IPS-15b (cell line): ENCODE data around the gene LAMB2.
A peak's percentile ranks its signal among the peaks of the same experiment; 100 is the strongest.

Experiments
- H3K27me3 ChIP-seq: one replicate; pipeline ENCODE4 v1.6.1; 2013; ENCODE audit warnings: low read length; ENCODE audit not compliant: control insufficient read depth, insufficient read depth
- H3K36me3 ChIP-seq: one replicate; pipeline ENCODE4 v1.6.1; 2013; ENCODE audit warnings: low read length; ENCODE audit not compliant: control insufficient read depth, insufficient read depth
- H3K4me1 ChIP-seq: one replicate; pipeline ENCODE4 v1.6.1; 2013; ENCODE audit warnings: mild to moderate bottlenecking, low read length; ENCODE audit not compliant: control insufficient read depth, insufficient read depth
- H3K4me3 ChIP-seq: one replicate; pipeline ENCODE4 v1.5.1; 2013; ENCODE audit warnings: low read depth, low read length
- H3K9ac ChIP-seq: one replicate; pipeline ENCODE4 v1.6.1; 2013; ENCODE audit warnings: low read depth, mild to moderate bottlenecking, low read length
- H3K9me3 ChIP-seq: one replicate; pipeline ENCODE4 v1.6.1; 2013; ENCODE audit warnings: mild to moderate bottlenecking, low read length; ENCODE audit not compliant: control insufficient read depth, insufficient read depth

LAMB2 gene

GRCh38 chr3:49092938-49093852 is 39.7 kb downstream of the LAMB2 start:
- H3K9me3 ChIP-seq = no peaks in the 10 kb centered on the region
- peak overlapping the region; percentile 82 for H3K9ac ChIP-seq
- peaks cover 5% of the 10 kb centered on the region for H3K4me1 ChIP-seq
- H3K27me3 ChIP-seq = no peaks in the 10 kb centered on the region
- H3K4me3 ChIP-seq = peak overlapping the region; percentile 82
- peaks cover 5% of the 10 kb centered on the region for H3K36me3 ChIP-seq

DNA sequence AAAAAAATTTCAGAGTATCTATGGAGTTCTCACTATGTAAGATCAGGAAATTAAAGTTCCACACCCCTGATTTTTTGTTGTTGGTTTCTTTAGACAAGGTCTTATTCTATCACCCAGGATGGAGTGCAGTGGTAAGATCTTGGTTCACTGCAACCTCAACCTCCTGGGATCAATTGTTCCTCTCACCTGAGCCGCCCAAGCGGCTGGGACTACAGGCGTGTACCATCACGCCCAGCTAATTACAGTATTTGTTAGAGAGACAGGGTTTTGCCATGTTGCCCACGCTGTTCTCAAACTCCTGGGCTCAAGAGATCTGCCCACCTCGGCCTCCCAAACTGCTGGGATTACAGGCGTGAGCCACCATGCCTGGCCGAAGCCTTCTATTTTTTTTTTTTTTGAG is 51.4 kb downstream of the LAMB2 start:
- Histone ChIP-seq H3K36me3 (no peaks in the 10 kb centered on the region), H3K27me3 (no peaks in the 10 kb centered on the region), H3K4me1 (no peaks in the 10 kb centered on the region), H3K4me3 (no peak overlapping the region), H3K9me3 (no peaks in the 10 kb centered on the region), H3K9ac (no peak overlapping the region)

- no peaks in the 10 kb centered on the region for H3K27me3 ChIP-seq
- no peak overlapping the region for H3K9ac ChIP-seq
- H3K36me3 ChIP-seq = peaks cover 12% of the 10 kb centered on the region
- H3K9me3 ChIP-seq = no peaks in the 10 kb centered on the region
- no peak overlapping the region for H3K4me3 ChIP-seq
- H3K4me1 ChIP-seq = no peaks in the 10 kb centered on the region
These were observed 53.6 kb downstream of the LAMB2 start for GRCh38 chr3:49079270-49079669.

DNA sequence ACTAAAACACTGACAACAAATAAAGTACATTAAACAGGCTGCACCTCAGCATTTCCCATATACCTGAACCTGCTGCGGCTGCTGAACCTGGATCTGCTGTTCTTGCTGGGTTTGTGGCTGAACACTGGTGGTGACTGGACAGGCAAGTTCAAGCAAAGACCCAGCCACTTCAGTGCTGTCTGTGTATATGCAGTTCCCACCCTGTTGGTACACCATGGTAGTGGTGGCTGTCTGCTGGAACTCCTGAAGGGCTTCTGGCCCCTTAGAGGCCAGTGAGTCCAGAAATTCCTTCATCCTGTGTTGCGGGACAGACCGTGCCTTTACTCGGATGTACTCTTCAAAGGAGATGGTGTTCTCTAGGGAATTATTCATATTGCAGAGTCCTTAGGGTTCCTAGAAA is 56.2 kb downstream of the LAMB2 start:
- Histone ChIP-seq H3K36me3 (peaks cover 22% of the 10 kb centered on the region), H3K9me3 (no peaks in the 10 kb centered on the region), H3K4me3 (no peak overlapping the region)

DNA sequence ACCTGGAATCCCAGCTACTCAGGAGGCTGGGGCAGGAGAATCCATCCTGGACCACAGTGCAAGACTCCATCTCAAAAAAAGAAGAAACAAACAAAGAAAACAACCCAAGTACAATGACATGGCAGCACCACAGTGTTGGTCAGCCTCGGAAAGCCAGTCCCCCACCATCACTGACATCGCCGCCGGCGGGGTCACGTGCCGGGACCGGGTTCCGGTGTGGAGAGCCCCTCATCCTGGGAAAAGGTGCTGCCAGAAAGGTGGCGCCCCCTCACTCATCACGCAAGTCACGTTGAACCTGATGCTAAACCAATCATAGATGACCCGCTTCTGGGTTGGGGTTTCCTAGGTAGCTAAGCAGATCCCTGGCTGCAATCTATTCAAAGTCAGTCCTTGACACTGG is 56.7 kb downstream of the LAMB2 start:
- Histone ChIP-seq H3K27me3 (no peaks in the 10 kb centered on the region), H3K9ac (no peak overlapping the region), H3K36me3 (peaks cover 27% of the 10 kb centered on the region), H3K4me1 (no peaks in the 10 kb centered on the region), H3K4me3 (no peak overlapping the region), H3K9me3 (no peaks in the 10 kb centered on the region)

More for the DNA sequence above, 56.2 kb downstream of the LAMB2 start:
- Histone ChIP-seq H3K4me1 (no peaks in the 10 kb centered on the region), H3K27me3 (no peaks in the 10 kb centered on the region), H3K9ac (no peak overlapping the region)
